HEK293T (cell line): Measurements from ENCODE around the gene CTAGE8.
"Not testable (repeated sequence)": the region's sequence is repeated elsewhere in the genome, so short reads cannot be mapped to it uniquely, and the experiment has no call there.

Source experiments
- BHLHE40 ChIP-seq: fragments of 450-650 bp; IDR thresholded peaks from 2 replicates; pipeline ENCODE4 v1.6.1; 2016; ENCODE audit warnings: mild to moderate bottlenecking, moderate library complexity, borderline replicate concordance
- ELF4 ChIP-seq: fragments of 450-650 bp; IDR thresholded peaks from 2 replicates; pipeline ENCODE4 v1.6.1; 2017; ENCODE audit warnings: antibody characterized with exemption
- FOXA1 ChIP-seq: fragments of 450-650 bp; IDR thresholded peaks from 2 replicates; pipeline ENCODE4 v1.6.1; 2016; ENCODE audit warnings: mild to moderate bottlenecking
- FOXM1 ChIP-seq: fragments of 450-650 bp; IDR thresholded peaks from 2 replicates; pipeline ENCODE4 v1.6.1; 2017; ENCODE audit warnings: mild to moderate bottlenecking, borderline replicate concordance
- LEF1 ChIP-seq: fragments of 450-650 bp; IDR thresholded peaks from 2 replicates; pipeline ENCODE4 v1.6.1; 2017; ENCODE audit warnings: mild to moderate bottlenecking, borderline replicate concordance
- SP1 ChIP-seq: fragments of 450-650 bp; IDR thresholded peaks from 2 replicates; pipeline ENCODE4 v1.6.1; 2017
- SUZ12 ChIP-seq: fragments of 450-650 bp; IDR thresholded peaks from 2 replicates; pipeline ENCODE4 v1.6.1; 2016; ENCODE audit warnings: mild to moderate bottlenecking
- ZNF384 ChIP-seq: fragments of 450-650 bp; IDR thresholded peaks from 2 replicates; pipeline ENCODE4 v1.6.1; 2016

GRCh38 chr7:144293794-144294499 is 24.9 kb upstream of the CTAGE8 start:
- not testable (repeated sequence) for TF ChIP-seq BHLHE40, FOXM1, ELF4, FOXA1, SUZ12, ZNF384, SP1, LEF1
